SK-N-SH treated with all-trans-retinoic acid at 6 μM for 48 hours (cell line): ENCODE data around the gene CAMKMT.

Experiments
- ATAC-seq: fragments of 200-7000 bp; cut with Tn5 transposase; 3 replicates; pipeline ENCODE4 v1.9.1; 2020; ENCODE audit warnings: mild to moderate bottlenecking, moderate library complexity
- ARNTL ChIP-seq: fragments of 450-650 bp; formaldehyde crosslinking; IDR thresholded peaks from 2 replicates; pipeline ENCODE4 v1.5.0; 2020; ENCODE audit warnings: low read depth, mild to moderate bottlenecking, moderate library complexity, borderline replicate concordance
- BACH2 ChIP-seq: fragments of 250-450 bp; sonication (Bioruptor Pico); IDR thresholded peaks from 2 replicates; pipeline ENCODE4 v1.9.0; 2021; ENCODE audit warnings: mild to moderate bottlenecking, borderline replicate concordance
- CREB5 ChIP-seq: fragments of 250-450 bp; sonication (Bioruptor Pico); IDR thresholded peaks from 2 replicates; pipeline ENCODE4 v1.5.1; 2020; ENCODE audit warnings: low read depth, mild to moderate bottlenecking, moderate library complexity
- CSDC2 ChIP-seq: fragments of 250-450 bp; sonication (Bioruptor Pico); IDR thresholded peaks from 2 replicates; pipeline ENCODE4 v1.5.0; 2020; ENCODE audit warnings: mild to moderate bottlenecking, moderate library complexity
- GLIS3 ChIP-seq: fragments of 250-450 bp; sonication (Bioruptor Pico); IDR thresholded peaks from 2 replicates; pipeline ENCODE4 v1.5.0; 2020; ENCODE audit warnings: mild to moderate bottlenecking, moderate library complexity
- ISL1 ChIP-seq: fragments of 250-450 bp; sonication (Bioruptor Pico); IDR thresholded peaks from 2 replicates; pipeline ENCODE4 v2.1.2; 2022; ENCODE audit warnings: mild to moderate bottlenecking, moderate library complexity
- PATZ1 ChIP-seq: fragments of 250-450 bp; sonication (Bioruptor Pico); IDR thresholded peaks from 2 replicates; pipeline ENCODE4 v1.8.0; 2020; ENCODE audit warnings: mild to moderate bottlenecking, moderate library complexity, borderline replicate concordance
- POU6F1 ChIP-seq: fragments of 250-450 bp; sonication (Bioruptor Pico); IDR thresholded peaks from 2 replicates; pipeline ENCODE4 v1.8.0; 2021; ENCODE audit warnings: low read depth, mild to moderate bottlenecking, moderate library complexity, borderline replicate concordance
- PPARA ChIP-seq: fragments of 250-450 bp; sonication (Bioruptor Pico); IDR thresholded peaks from 2 replicates; pipeline ENCODE4 v1.5.0; 2020; ENCODE audit warnings: mild to moderate bottlenecking, borderline replicate concordance
- SNAI2 ChIP-seq: fragments of 250-450 bp; sonication (Bioruptor Pico); IDR thresholded peaks from 2 replicates; pipeline ENCODE4 v1.5.0; 2020; ENCODE audit warnings: mild to moderate bottlenecking, moderate library complexity
- TCF4 ChIP-seq: fragments of 250-450 bp; sonication (Bioruptor Pico); IDR thresholded peaks from 2 replicates; pipeline ENCODE4 v1.8.0; 2021; ENCODE audit warnings: mild to moderate bottlenecking, moderate library complexity, borderline replicate concordance
- TOX ChIP-seq: fragments of 250-450 bp; sonication (Bioruptor Pico); IDR thresholded peaks from 2 replicates; pipeline ENCODE4 v1.8.0; 2021; ENCODE audit warnings: mild to moderate bottlenecking, moderate library complexity, borderline replicate concordance
- TSHZ2 ChIP-seq: fragments of 250-450 bp; sonication (Bioruptor Pico); IDR thresholded peaks from 2 replicates; pipeline ENCODE4 v1.5.0; 2020; ENCODE audit warnings: mild to moderate bottlenecking, moderate library complexity
- ZC3H10 ChIP-seq: fragments of 250-450 bp; sonication (Bioruptor Pico); IDR thresholded peaks from 2 replicates; pipeline ENCODE4 v1.5.1; 2021; ENCODE audit warnings: mild to moderate bottlenecking, moderate library complexity
- ZFP3 ChIP-seq: fragments of 250-450 bp; sonication (Bioruptor Pico); IDR thresholded peaks from 2 replicates; pipeline ENCODE4 v1.5.0; 2020; ENCODE audit warnings: mild to moderate bottlenecking, moderate library complexity
- ZNF565 ChIP-seq: fragments of 450-650 bp; formaldehyde crosslinking; conservative IDR thresholded peaks from 2 replicates; pipeline ENCODE4 v1.5.0; 2020; ENCODE audit warnings: low read depth, mild to moderate bottlenecking, moderate library complexity
- ZNF70 ChIP-seq: fragments of 450-650 bp; formaldehyde crosslinking; IDR thresholded peaks from 2 replicates; pipeline ENCODE4 v1.5.0; 2020; ENCODE audit warnings: mild to moderate bottlenecking, moderate library complexity
- ZNF8 ChIP-seq: fragments of 450-650 bp; formaldehyde crosslinking; IDR thresholded peaks from 2 replicates; pipeline ENCODE4 v1.5.0; 2020; ENCODE audit warnings: mild to moderate bottlenecking, moderate library complexity

CAMKMT gene

GRCh38 chr2:44555700-44556099, 194.0 kb downstream of the CAMKMT start:
- no peak for TF ChIP-seq ARNTL (CRISPR knock-in tag)
- TF ChIP-seq TCF4 (CRISPR knock-in tag): no peak
- no peak for TF ChIP-seq TSHZ2 (CRISPR knock-in tag)
- no peak for TF ChIP-seq TOX (CRISPR knock-in tag)
- TF ChIP-seq PATZ1 (CRISPR knock-in tag): no peak
- TF ChIP-seq BACH2: no peak
- TF ChIP-seq ISL1: no peak
- TF ChIP-seq ZNF8 (CRISPR knock-in tag): no peak
- no peak for TF ChIP-seq PPARA (CRISPR knock-in tag)
- no peak for TF ChIP-seq CSDC2 (CRISPR knock-in tag)
- TF ChIP-seq ZNF565: no peak
- TF ChIP-seq, all 23 proteins: peak for 0
- no peak for ATAC-seq

- no peak for TF ChIP-seq CREB5 (CRISPR knock-in tag)
- no peak for ATAC-seq
Measured at GRCh38 chr2:44559108-44559507, 197.4 kb downstream of the CAMKMT start.

GRCh38 chr2:44560352-44560751, 198.6 kb downstream of the CAMKMT start:
- TF ChIP-seq TSHZ2 (CRISPR knock-in tag) (no peak), ZFP3 (CRISPR knock-in tag) (no peak), ZNF565 (no peak), ZC3H10 (CRISPR knock-in tag) (no peak), BACH2 (no peak), CREB5 (CRISPR knock-in tag) (no peak), POU6F1 (no peak), PATZ1 (CRISPR knock-in tag) (no peak), TCF4 (CRISPR knock-in tag) (no peak), SNAI2 (CRISPR knock-in tag) (no peak), GLIS3 (CRISPR knock-in tag) (no peak), ZNF70 (CRISPR knock-in tag) (no peak), PPARA (CRISPR knock-in tag) (no peak)
- peak; percentile 58 for ATAC-seq
